Measurements from ENCODE around the gene HSPA8.

The HSPA8 gene

GRCh38 chr11:123073343-123074057 is 11.6 kb upstream of the HSPA8 start:
- CTCF ChIA-PET: interaction anchor here (0.6 to 0.7 kb wide), 3 partner anchors 174 to 634 kb away, joined by 3 read pairs; no protein-coding TSS in a partner anchor
- H3K27ac ChIP-seq: no peak overlapping the region
- no peak for DNase-seq (ENCODE audit: low spot score)
- TF ChIP-seq CTCF (conservative IDR thresholded peaks at IDR 0.05; ENCODE audit: low read depth): no peak
- POLR2A ChIA-PET (ENCODE audit: low non-redundant PET): no interaction called here

- ChIA-PET CTCF (interaction anchor here (0.8 kb wide), 1 partner anchor 39 kb away, joined by 3 read pairs; no protein-coding TSS in a partner anchor), POLR2A (ENCODE audit: low non-redundant PET) (no interaction called here)
- no peak for TF ChIP-seq CTCF (conservative IDR thresholded peaks at IDR 0.05; ENCODE audit: low read depth)
- DNase-seq (ENCODE audit: low spot score): no peak
- no peak overlapping the region for H3K27ac ChIP-seq
These were observed 10.8 kb upstream of the HSPA8 start for GRCh38 chr11:123072762-123073161.

- CTCF ChIA-PET: interaction anchor here (0.8 kb wide), 1 partner anchor 39 kb away, joined by 3 read pairs; no protein-coding TSS in a partner anchor
- TF ChIP-seq CTCF (conservative IDR thresholded peaks at IDR 0.05; ENCODE audit: low read depth): no peak
- POLR2A ChIA-PET (ENCODE audit: low non-redundant PET): no interaction called here
These were observed 10.4 kb upstream of the HSPA8 start for GRCh38 chr11:123072332-123072761.

GRCh38 chr11:123069908-123070821 is 8.2 kb upstream of the HSPA8 start:
- no peak overlapping the region for H3K27ac ChIP-seq
- POLR2A ChIA-PET (ENCODE audit: low non-redundant PET): interaction anchor here (0.6 kb wide), 1 partner anchor 8 kb away, joined by 3 read pairs; no protein-coding TSS in a partner anchor
- no peak for DNase-seq (ENCODE audit: low spot score)
- no peak for TF ChIP-seq CTCF (conservative IDR thresholded peaks at IDR 0.05; ENCODE audit: low read depth)
- CTCF ChIA-PET: no interaction called here

More at GRCh38 chr11:123072332-123072761, 10.4 kb upstream of the HSPA8 start:
- DNase-seq (ENCODE audit: low spot score): no peak
- H3K27ac ChIP-seq: no peak overlapping the region

- no peak overlapping the region; the same call in 1 of the 2 replicates for H3K27ac ChIP-seq
- no peak for DNase-seq (ENCODE audit: low spot score)
- ChIA-PET POLR2A (ENCODE audit: low non-redundant PET) (no interaction called here), CTCF (no interaction called here)
- no peak for TF ChIP-seq CTCF (conservative IDR thresholded peaks at IDR 0.05; ENCODE audit: low read depth)
These were observed 3.7 kb upstream of the HSPA8 start for GRCh38 chr11:123065621-123066020.

All from RWPE1 (cell line).